ENCODE measurements around the gene RPL28. TPM values are rescaled to one million over a fixed set of nuclear protein-coding genes. Genes with fewer than 3 reads are reported as not detected.

The RPL28 gene
- 100 to 1,000 TPM; 116 to 394 (median 283) TPM for total RNA-seq

DNA sequence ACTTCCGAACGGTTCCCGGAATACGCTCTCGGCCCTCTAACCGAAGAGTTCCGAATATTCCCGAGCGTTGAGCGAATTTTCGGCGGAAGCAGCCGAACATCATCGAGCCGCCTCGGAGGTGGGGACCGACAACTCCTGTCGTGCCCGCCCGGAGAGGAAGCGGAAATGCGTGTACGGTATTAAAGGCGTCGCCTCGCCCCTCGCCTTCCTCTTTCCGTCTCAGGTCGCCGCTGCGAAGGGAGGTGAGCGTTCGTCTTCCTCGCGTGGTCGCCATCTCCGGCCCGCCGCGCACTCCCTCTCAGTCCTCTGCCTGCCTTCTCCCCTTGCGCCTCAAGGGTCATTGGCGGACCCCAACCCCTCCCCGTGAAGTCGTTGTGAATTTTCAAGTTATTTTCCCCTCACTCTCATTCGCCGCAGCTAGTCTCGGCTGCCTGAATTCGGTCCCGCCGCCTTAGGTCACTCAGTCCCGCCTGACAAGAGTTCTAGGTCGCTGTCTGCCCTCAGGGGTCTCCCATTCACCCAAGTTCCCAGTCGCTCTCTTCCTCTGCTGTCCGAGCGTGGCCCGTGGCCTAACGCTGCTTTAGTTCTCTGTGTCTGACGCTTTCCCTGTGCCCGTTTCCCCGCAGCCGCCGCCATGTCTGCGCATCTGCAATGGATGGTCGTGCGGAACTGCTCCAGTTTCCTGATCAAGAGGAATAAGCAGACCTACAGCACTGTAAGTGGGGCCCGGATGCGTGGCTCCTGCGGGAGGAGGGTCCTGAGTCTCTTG, at the start of gene RPL28:
Gene RPL28, plus strand, starts transcription at position 209 of the 769 bp plus-strand sequence. Its CDS starts 426 bp downstream, at position 635.
- DNase-seq = peak; percentile 97 to 99 (median 99)
- Histone ChIP-seq H3K4me3 (peak within 1 kb of the TSS; percentile 66 to 86 (median 81)), H3K36me3 (peaks cover 0 to 40% (median 0%) of the 10 kb centered on the region in 3 donors), H3K27me3 (no peaks in the 10 kb centered on the region), H3K9me3 (no peaks in the 10 kb centered on the region), H3K4me1 (peaks cover 8 to 54% (median 29%) of the 10 kb centered on the region in 4 donors), H3K27ac (peak within 1 kb of the TSS; percentile 85 to 96 (median 91))
- TF ChIP-seq CTCF (IDR thresholded peaks at IDR 0.05) (no peak), POLR2A (IDR thresholded peaks at IDR 0.05) (peak; percentile 99)

DNA sequence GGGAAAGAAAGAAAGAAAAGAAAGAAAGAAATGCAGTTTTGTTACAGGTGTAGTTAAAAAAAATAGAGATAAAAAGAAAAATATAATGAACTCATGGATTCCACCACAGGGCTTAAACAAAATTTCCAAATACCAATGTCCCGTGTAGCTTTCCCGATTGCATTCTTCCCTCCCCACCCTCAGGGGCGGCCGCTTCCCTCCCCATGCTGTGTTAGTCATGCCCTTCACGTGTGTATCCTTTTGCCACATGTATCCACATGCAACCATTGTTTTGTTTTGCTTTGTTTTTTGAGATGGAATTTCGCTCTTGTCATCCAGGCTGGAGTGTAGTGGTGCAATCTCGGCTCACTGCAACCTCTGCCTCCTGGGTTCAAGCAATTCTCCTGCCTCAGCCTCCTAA, 49.6 kb upstream of the RPL28 start:
- no peak for TF ChIP-seq CTCF (IDR thresholded peaks at IDR 0.05)
- no peak for TF ChIP-seq POLR2A (IDR thresholded peaks at IDR 0.05)
- H3K4me3 ChIP-seq = no peak overlapping the region
- peaks cover 0 to 15% (median 11%) of the 10 kb centered on the region in 4 donors for H3K4me1 ChIP-seq
- no peaks in the 10 kb centered on the region for H3K36me3 ChIP-seq
- no peak overlapping the region for H3K27ac ChIP-seq
- DNase-seq = no peak
- H3K9me3 ChIP-seq = no peaks in the 10 kb centered on the region
- no peaks in the 10 kb centered on the region for H3K27me3 ChIP-seq

- TF ChIP-seq POLR2A (IDR thresholded peaks at IDR 0.05) (peak in 1 of 2 donors; percentile 62), CTCF (IDR thresholded peaks at IDR 0.05) (peak in 5 of 6 experiments; percentile 16 to 77 (median 65))
- Histone ChIP-seq H3K27me3 (no peaks in the 10 kb centered on the region), H3K36me3 (peaks cover 0 to 22% (median 0%) of the 10 kb centered on the region in 3 donors), H3K4me1 (peaks cover 0 to 20% (median 12%) of the 10 kb centered on the region in 4 donors), H3K4me3 (peak within 1 kb of the TSS; percentile 70 to 94 (median 80)), H3K27ac (peak within 1 kb of the TSS; percentile 84 to 100 (median 97)), H3K9me3 (no peaks in the 10 kb centered on the region)
- DNase-seq = peak; percentile 100
Observed at GRCh38 chr19:55339105-55339888, 46.4 kb upstream of the RPL28 start, which contains the start of gene KMT5C. Gene KMT5C, plus strand, starts transcription at chr19:55339876. Its CDS starts 2,061 bp downstream, at chr19:55341937.

DNA sequence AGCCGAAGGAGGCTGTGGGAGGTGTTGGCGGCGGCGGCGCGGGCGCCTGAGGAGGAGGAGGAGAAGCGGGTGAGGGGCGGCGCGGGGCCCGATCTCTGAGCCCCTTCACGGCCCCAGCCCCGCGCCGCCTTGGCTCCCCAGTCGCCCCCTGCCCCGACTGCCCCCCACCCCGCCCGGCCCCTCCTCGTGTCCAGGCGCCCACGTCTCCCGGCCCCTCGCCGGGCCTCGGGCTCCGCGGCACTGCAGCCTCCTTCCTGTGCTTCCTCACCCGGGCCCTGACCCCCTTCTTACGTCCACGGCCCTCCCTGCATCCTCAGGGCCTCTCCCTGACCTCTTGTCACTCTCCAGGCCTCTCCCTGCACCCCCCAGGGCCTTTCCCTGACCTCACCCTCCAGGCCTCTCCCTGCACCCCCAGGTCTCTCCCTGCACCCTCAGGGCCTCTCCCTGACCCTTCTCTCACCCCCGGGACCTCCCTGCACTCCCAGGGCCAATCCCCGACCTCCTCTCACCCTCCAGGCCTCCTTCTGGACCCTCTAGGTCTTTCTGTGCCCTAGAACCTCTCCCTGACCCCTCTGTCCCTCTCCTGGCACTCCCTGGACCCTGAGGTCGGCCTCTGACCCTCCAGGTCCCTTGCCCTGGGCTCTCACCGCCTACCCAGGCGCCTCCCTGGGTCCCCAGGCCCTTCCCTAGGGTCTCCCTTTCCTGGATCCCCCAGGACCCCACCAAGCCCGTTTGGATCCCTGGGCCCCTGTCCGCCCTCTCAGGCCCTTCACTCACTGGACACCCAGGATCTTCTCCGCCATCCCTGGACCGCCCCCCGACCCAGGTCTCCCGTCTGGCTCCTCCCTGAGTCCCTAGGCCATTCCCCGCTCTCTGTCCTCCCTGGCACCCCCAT, 45.6 kb upstream of the RPL28 start:
- H3K9me3 ChIP-seq = no peaks in the 10 kb centered on the region
- no peaks in the 10 kb centered on the region for H3K27me3 ChIP-seq
- TF ChIP-seq CTCF (IDR thresholded peaks at IDR 0.05) = no peak
- TF ChIP-seq POLR2A (IDR thresholded peaks at IDR 0.05) = peak; percentile 87 to 93
- peaks cover 0 to 22% (median 0%) of the 10 kb centered on the region in 3 donors for H3K36me3 ChIP-seq
- peak overlapping the region; percentile 84 to 98 (median 94) for H3K27ac ChIP-seq
- H3K4me1 ChIP-seq = peaks cover 0 to 20% (median 11%) of the 10 kb centered on the region in 4 donors
- peak in 1 of 3 donors; percentile 58 for DNase-seq
- H3K4me3 ChIP-seq = peak overlapping the region; percentile 70 to 94 (median 80)

- H3K4me3 ChIP-seq = peak overlapping the region; percentile 70 to 94 (median 80)
Observed at GRCh38 chr19:55340784-55341147, 45.0 kb upstream of the RPL28 start.

More at GRCh38 chr19:55340784-55341147, 45.0 kb upstream of the RPL28 start:
- DNase-seq = no peak
- H3K27ac ChIP-seq = peak overlapping the region; percentile 31 to 98 (median 94)
- H3K36me3 ChIP-seq = peaks cover 0 to 22% (median 0%) of the 10 kb centered on the region in 3 donors
- H3K9me3 ChIP-seq = no peaks in the 10 kb centered on the region
- no peaks in the 10 kb centered on the region for H3K27me3 ChIP-seq
- peaks cover 0 to 20% (median 13%) of the 10 kb centered on the region in 4 donors for H3K4me1 ChIP-seq
- TF ChIP-seq POLR2A (IDR thresholded peaks at IDR 0.05) (no peak), CTCF (IDR thresholded peaks at IDR 0.05) (peak in 2 of 6 experiments; percentile 7 to 20)
